HG03025 (cell line): ENCODE measurements around the gene GART.
"Not testable (repeated sequence)": the region's sequence is repeated elsewhere in the genome, so short reads cannot be mapped to it uniquely, and the experiment has no call there.

Experiments used
- ATAC-seq: cut with Tn5 transposase; IDR thresholded peaks from one replicate; pipeline ENCODE4 v1.9.1; 2021; ENCODE audit warnings: mild to moderate bottlenecking, moderate library complexity; ENCODE audit not compliant: unreplicated experiment, low FRiP score

The GART gene

DNA sequence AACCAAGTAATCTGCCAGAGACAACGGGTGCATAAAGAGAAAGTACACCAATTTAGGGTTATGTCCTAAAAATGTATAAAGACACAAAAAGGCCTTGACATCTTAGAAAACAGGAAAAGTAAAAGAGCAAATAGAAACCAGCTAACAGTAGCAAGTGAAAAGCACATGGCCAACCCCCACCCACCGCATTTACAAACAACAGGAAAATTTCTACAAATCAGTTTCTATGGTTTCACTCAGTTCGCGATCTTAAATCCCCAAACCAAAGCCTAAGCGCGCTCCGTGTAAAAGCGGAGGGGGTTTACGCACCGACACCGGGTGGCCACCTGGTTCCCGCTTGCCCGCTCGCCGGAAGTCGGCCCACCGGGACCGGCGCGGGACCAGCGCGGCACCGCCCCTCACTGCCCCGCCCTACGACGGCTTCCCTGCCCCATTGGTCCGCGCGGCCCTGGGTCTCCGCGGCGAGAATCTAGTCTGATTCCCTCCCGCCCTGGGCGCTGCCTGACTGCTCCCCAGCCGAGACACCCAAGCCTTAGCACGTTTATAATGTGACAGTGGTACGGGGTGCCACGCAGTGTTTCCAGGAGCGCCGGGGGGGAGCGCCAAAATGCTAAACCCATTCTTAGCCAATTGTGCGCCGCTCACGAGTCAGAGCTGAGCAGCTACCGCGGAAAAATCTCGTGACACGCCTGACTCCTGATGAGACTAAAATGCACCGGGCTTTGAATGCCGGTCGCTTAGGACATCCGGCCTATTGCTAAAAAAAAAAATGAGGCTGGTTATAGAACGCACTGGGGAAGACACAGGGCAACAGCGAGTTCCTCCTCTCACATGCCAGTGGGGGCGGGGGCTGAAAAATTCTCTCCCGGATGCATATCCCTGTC lies at the start of gene GART:
Gene GART, minus strand, starts transcription at position 362 of the 884 bp plus-strand sequence. CDS start 2,802 bp downstream, outside the sequence.
- peak; percentile 37 for ATAC-seq

DNA sequence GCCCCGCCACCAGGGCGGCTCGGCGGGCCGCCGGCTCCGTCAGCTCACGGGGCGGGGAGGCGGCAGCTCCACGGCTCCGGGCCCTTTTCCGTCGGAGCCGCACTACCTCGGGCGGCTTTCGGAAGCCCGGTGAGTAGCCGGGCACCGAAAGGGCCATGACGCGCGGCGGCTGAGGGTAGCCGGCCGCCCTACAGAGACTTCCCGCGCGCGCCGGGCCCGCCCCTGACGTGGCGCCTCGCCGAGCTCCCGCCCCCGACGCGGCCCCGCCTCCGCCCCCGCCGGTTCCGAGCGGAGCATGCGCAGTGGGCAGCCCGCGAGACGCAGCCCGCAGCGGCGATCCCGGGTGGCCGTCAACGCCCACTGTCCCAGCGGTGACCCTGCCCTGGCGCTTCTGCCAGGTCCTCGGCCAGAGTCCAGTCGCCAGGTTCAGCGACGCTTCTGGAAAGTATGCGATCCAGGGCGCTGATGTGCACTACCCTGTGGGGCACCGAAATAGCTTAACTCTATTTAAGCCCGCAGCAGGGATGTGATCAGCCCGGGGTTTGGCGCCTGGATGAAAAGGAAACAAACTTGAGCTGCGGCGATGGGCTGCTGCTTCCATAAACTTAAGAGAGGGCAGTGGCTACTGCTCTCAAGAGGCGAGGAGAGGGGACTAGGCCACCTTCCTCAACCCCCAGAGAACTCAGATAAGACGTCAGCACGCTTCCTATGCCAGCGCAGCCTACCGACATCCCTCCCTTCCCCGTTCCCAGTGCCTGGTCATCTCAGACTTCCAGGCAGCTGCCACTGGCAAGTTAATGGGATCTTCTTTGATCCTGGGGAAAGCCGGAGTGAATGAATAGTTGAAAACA lies 46.8 kb upstream of the GART start, which contains the start of gene DONSON:
Gene DONSON, minus strand, starts transcription at position 200 of the 851 bp plus-strand sequence. Its CDS starts 43 bp downstream, at position 157.
- peak; percentile 71 for ATAC-seq

- ATAC-seq, result peak; percentile 35
Observed at GRCh38 chr21:33587792-33588484, 46.0 kb upstream of the GART start.

DNA sequence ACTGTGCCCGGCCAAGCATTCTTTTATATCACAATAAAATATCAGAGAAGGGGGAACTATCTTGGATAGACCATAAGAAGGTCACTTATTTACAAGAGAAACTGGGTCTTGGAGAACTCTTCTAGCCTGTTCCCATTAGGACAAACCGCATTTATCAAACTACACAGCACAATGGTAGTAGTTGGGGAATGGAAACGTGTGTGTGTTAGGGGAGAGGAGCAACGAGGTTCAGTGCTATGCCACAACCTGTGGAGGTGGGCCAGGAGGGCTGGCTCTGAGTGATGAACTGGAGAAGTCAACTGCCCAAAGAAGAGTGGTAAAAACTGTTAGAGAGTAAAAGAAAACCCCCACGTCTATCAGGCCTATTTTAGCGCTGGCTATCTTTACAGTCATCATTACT lies 45.0 kb upstream of the GART start:
- no peak for ATAC-seq

- no peak for ATAC-seq
Observed at GRCh38 chr21:33584455-33584854, 42.5 kb upstream of the GART start.

GRCh38 chr21:33578959-33579542 lies 37.1 kb upstream of the GART start:
- no peak for ATAC-seq

DNA sequence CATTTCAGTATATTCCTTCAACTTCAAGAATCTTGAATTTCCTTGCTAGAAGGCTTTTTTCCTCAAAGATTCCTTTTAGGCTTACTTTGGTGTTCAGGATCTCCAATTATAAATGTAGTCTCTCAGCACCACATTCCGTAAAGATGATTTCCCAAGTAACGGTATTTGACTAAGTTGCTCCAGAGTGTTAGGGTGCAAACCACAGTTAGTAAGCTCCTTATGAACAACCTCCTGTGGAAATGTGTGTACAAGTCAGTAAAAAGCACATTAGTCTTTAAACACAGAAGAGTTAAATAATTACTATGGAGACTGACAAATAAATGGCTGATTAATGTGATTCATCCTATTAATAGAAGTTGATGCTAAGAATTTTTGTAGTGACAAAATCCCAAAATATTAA lies 36.3 kb upstream of the GART start:
- ATAC-seq, result no peak

DNA sequence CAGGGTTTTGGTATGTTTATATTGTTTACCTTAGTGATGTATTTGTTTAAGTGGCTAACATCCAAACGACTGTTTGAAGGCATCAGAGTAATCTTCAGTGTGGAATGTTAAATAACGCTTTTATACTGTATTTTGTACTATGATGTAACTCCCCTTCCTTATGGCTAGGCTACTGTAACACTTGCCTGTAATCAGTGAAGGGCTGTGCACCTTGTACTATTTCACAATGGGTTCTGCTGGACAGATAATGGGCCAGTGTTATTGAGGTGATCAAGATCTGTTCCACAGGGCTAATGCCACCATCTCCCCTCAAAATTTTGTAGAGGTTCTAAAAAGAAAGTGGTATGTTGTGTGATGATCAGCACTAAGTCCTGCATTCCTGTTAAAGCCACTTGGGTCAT lies 34.8 kb upstream of the GART start:
- not testable (repeated sequence) for ATAC-seq

GRCh38 chr21:33572350-33572749 lies 30.4 kb upstream of the GART start:
- ATAC-seq, result no peak

DNA sequence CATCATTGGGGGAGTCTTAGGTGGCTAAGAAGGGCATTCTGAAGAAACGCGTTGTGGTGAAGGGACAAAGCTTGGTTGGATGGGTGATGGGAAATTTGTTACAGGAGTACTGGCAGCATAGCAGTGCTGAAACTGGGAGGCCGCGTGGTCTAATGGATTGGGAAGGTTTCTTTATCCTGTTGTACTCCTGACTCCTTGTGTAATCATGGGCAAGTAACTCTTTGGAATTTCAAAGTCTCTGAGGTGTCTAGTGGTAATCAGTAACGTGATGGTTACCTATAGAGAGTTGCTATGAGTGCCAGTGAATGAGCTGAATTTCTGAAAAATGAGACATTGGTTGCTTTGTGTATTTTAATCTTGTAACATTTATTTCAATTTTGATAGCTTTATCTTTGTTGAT lies 28.1 kb upstream of the GART start:
- no peak for ATAC-seq

- no peak for ATAC-seq
Observed at GRCh38 chr21:33568448-33568847, 26.5 kb upstream of the GART start.

DNA sequence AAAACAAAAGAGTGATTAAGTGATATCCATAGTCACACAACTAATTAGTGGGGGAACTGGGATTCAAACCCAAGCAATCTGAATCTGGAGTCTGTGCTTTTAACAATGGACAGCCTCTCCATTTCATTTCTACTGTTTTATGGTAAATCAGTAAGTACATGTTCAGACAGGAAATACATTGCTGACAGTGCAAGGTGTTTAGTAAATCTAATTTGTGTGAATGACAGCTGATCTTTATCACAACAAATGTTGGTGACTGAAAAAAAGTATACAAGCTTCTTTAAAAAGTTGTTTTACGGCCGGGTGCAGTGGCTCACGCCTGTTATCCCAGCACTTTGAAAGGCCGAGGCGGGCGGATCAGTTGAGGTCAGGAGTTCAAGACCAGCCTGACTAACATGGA lies 26.0 kb upstream of the GART start:
- ATAC-seq, result no peak

GRCh38 chr21:33566514-33566913 lies 24.6 kb upstream of the GART start:
- no peak for ATAC-seq

DNA sequence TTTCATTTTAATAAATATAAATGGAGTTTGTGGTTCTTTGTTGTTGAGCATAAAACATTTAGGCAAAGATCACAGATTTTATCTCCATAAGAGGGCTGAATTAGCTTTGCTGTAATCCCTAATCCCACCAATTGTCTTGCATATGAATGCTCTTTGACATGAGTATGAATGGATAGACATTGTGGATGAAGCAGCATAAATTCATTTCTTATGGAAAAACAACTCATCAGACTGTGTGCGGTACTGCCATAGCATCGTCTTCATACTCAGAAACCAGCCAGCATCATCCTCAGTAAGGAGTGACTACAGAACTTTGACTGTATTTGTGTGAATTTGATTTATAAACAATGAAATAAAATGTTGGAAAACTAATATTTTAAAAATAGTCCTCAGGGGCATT lies 20.5 kb upstream of the GART start:
- no peak for ATAC-seq

GRCh38 chr21:33561373-33561772 lies 19.5 kb upstream of the GART start:
- no peak for ATAC-seq

GRCh38 chr21:33560965-33561364 lies 19.0 kb upstream of the GART start:
- no peak for ATAC-seq

- ATAC-seq, result no peak
Observed at GRCh38 chr21:33559813-33560212, 17.9 kb upstream of the GART start.

- no peak for ATAC-seq
Observed at GRCh38 chr21:33558777-33559421, 17.0 kb upstream of the GART start.

DNA sequence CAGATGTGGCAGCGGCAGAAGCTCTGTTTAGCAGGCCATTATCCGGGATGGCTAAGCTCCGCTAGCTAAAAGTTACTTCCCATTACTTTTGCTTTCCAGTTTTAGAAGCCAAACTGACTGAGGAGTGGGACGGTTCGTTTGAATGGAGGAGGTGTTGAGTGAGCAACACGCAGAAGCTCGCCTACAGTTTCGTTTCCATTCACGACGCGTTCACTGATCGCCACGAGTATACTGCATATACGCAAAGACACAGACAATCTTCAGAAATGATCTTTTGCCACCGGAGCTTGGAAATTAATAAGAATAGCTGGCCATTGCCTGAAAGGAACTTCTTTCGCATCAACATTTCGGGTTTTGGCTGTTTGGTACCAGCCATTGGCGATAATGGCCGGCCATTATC lies 15.5 kb upstream of the GART start:
- no peak for ATAC-seq

DNA sequence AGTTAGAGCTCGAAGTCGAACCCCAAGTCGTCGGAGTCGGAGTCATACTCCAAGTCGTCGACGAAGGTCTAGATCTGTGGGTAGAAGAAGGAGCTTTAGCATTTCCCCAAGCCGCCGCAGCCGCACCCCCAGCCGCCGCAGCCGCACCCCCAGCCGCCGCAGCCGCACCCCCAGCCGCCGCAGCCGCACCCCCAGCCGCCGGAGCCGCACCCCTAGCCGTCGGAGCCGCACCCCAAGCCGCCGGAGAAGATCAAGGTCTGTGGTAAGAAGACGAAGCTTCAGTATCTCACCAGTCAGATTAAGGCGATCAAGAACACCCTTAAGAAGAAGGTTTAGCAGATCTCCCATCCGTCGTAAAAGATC lies 13.0 kb upstream of the GART start:
- no peak for ATAC-seq
